ENCODE measurements around the gene FMR1.

FMR1 gene

GRCh38 chrX:147916375-147916968 lies 4.8 kb downstream of the FMR1 start:
- no peak for DNase-seq (ENCODE audit: low read depth in 2 of 2)

GRCh38 chrX:147917700-147918695 lies 6.3 kb downstream of the FMR1 start:
- no peak for DNase-seq (ENCODE audit: low read depth in 2 of 2)

- no peak for DNase-seq (ENCODE audit: low read depth in 2 of 2)
Observed at GRCh38 chrX:147920161-147920666, 8.5 kb downstream of the FMR1 start.

GRCh38 chrX:147923605-147924004 lies 11.9 kb downstream of the FMR1 start:
- DNase-seq (ENCODE audit: low read depth in 2 of 2), result no peak

GRCh38 chrX:147927256-147927655 lies 15.5 kb downstream of the FMR1 start:
- DNase-seq (ENCODE audit: low read depth in 2 of 2), result no peak

GRCh38 chrX:147933815-147934214 lies 22.1 kb downstream of the FMR1 start:
- no peak for DNase-seq (ENCODE audit: low read depth in 2 of 2)

- DNase-seq (ENCODE audit: low read depth in 2 of 2), result no peak
Observed at GRCh38 chrX:147935156-147935758, 23.5 kb downstream of the FMR1 start.

GRCh38 chrX:147945286-147945685 lies 33.6 kb downstream of the FMR1 start:
- no peak for DNase-seq (ENCODE audit: low read depth in 2 of 2)

GRCh38 chrX:147948531-147948930 lies 36.8 kb downstream of the FMR1 start:
- no peak for DNase-seq (ENCODE audit: low read depth in 2 of 2)

GRCh38 chrX:147950352-147950751 lies 38.6 kb downstream of the FMR1 start:
- no peak for DNase-seq (ENCODE audit: low read depth in 2 of 2)

GRCh38 chrX:147953976-147954375 lies 42.3 kb downstream of the FMR1 start:
- no peak for DNase-seq (ENCODE audit: low read depth in 2 of 2)

- DNase-seq (ENCODE audit: low read depth in 2 of 2), result no peak
Observed at GRCh38 chrX:147957291-147957690, 45.6 kb downstream of the FMR1 start.

- no peak for DNase-seq (ENCODE audit: low read depth in 2 of 2)
Observed at GRCh38 chrX:147958291-147958690, 46.6 kb downstream of the FMR1 start.

GRCh38 chrX:147960722-147961121 lies 49.0 kb downstream of the FMR1 start:
- DNase-seq (ENCODE audit: low read depth in 2 of 2), result no peak

GRCh38 chrX:147962476-147962875 lies 50.8 kb downstream of the FMR1 start:
- no peak for DNase-seq (ENCODE audit: low read depth in 2 of 2)

GRCh38 chrX:147978931-147979330 lies 67.2 kb downstream of the FMR1 start:
- no peak for DNase-seq (ENCODE audit: low read depth in 2 of 2)

- DNase-seq (ENCODE audit: low read depth in 2 of 2), result no peak
Observed at GRCh38 chrX:147981038-147981752, 69.5 kb downstream of the FMR1 start, which contains the start of gene FMR1NB. Gene FMR1NB (plus strand): TSS chrX:147981337. CDS start chrX:147981403, 66 bp downstream.

Data from stimulated activated CD8-positive, alpha-beta memory T cell treated with anti-CD3 and anti-CD28 coated beads, Interleukin-7, amount 100 ng/mL, for 4 hours (primary cell).